Frontal cortex (tissue), 4 donors: ENCODE measurements around the gene PEDS1. TPM values are rescaled to one million over a fixed set of nuclear protein-coding genes. Genes with fewer than 3 reads are reported as not detected.
"Not testable (repeated sequence)": the region's sequence is repeated elsewhere in the genome, so short reads cannot be mapped to it uniquely, and the experiment has no call there.

ENCODE experiments used
- DNase-seq, 2 donors: peaks; one replicate each; pipeline ENCODE4 v3.0.0; 2012; ENCODE audit warnings: low spot score in 2 of 2
- FAIRE-seq: peaks from 2 replicates; lab custom pipeline; 2012; peaks lifted over from hg19 to GRCh38; lab: Jason Lieb, UNC
- total RNA-seq: library from RNA; depleted of rRNA; stranded (reverse); fragments of >200 nt; gene quantifications from one replicate; pipeline ENCODE4 v1.2.3, GENCODE V29; 2014
- donor health status: control.
- donor health status: control.
- donor health status: control.

Gene PEDS1
- total RNA-seq: 9.4 TPM

GRCh38 chr20:50153500-50154377, at the start of gene PEDS1:
Gene PEDS1 (minus strand): TSS chr20:50153723. CDS start chr20:50153637, 86 bp downstream.
- no peak for FAIRE-seq
- peak; percentile 99 for DNase-seq

GRCh38 chr20:50202677-50203076, 49.2 kb upstream of the PEDS1 start:
- DNase-seq: no peak
- no peak for FAIRE-seq

DNA sequence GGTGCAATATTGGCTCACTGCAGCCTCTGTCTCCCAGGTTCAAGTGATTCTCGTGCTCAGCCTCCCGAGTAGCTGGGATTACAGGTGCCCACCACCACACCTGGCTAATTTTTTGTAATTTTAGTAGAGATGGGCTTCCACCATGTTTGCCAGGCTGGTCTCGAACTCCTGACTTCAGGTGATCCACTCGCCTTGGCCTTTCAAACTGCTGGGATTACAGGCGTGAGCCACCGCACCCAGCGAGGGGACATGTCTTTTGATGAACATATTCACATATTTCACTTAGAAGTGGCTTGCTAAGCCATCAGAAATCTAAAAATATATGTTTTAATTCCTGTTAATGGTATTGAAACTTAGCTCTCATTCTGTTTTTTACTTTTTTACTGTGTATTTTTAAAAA, 48.2 kb upstream of the PEDS1 start:
- not testable (repeated sequence) for FAIRE-seq, DNase-seq

GRCh38 chr20:50200482-50201104, 47.1 kb upstream of the PEDS1 start:
- DNase-seq: no peak
- FAIRE-seq: no peak

GRCh38 chr20:50199703-50200102, 46.2 kb upstream of the PEDS1 start:
- no peak for FAIRE-seq
- DNase-seq: no peak

- FAIRE-seq (no peak), DNase-seq (no peak)
Measured at GRCh38 chr20:50198716-50199115, 45.2 kb upstream of the PEDS1 start.

DNA sequence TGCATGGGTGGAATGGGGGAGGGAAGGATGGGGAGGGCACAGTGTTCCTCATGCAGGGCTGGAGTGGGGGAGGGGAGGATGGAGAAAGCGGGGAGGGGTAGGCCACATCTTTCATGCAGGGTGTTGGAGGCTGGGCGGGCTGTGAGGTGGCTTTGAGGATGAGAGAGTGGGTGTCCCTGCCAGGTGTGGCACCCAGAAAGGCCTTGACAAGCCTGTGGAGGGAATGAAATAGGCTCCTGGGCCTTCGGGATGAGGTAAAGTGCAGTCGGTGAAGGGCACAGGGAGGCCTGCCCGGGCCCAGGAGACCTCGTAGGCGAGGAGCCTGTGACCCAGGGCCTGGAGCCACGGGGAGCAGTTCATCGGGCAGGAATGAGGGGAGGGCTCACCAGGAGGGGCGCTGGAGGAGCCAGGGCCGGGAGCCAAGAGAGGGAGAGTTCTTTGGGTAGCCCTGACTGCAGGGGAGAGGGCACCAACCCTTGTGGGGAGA, 44.7 kb upstream of the PEDS1 start:
- FAIRE-seq (no peak), DNase-seq (no peak)

- DNase-seq (no peak), FAIRE-seq (no peak)
Measured at GRCh38 chr20:50197463-50198179, 44.1 kb upstream of the PEDS1 start.

- FAIRE-seq (no peak), DNase-seq (no peak)
Measured at GRCh38 chr20:50196896-50197295, 43.4 kb upstream of the PEDS1 start.

DNA sequence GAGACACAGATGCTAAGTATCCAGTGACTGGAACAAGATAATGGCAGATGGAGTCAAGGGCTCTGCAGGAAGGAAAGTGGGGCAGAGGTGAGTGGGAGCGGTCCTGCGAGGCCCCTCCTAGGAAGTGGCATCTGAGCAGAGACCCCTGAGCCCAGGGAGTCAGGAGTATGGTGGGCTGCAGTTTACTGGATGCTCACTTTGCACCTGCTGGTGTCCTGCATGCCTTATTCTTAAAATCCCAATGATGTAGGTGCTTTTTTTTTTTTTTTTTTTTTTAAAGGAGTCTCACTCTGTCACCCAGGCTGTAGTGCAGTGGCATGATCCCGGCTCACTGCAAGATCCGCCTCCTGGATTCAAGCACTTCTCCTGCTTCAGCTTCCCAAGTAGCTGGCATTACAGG, 42.7 kb upstream of the PEDS1 start:
- DNase-seq: no peak
- no peak for FAIRE-seq

- no peak for FAIRE-seq
Measured at GRCh38 chr20:50195524-50196120, 42.1 kb upstream of the PEDS1 start.

DNA sequence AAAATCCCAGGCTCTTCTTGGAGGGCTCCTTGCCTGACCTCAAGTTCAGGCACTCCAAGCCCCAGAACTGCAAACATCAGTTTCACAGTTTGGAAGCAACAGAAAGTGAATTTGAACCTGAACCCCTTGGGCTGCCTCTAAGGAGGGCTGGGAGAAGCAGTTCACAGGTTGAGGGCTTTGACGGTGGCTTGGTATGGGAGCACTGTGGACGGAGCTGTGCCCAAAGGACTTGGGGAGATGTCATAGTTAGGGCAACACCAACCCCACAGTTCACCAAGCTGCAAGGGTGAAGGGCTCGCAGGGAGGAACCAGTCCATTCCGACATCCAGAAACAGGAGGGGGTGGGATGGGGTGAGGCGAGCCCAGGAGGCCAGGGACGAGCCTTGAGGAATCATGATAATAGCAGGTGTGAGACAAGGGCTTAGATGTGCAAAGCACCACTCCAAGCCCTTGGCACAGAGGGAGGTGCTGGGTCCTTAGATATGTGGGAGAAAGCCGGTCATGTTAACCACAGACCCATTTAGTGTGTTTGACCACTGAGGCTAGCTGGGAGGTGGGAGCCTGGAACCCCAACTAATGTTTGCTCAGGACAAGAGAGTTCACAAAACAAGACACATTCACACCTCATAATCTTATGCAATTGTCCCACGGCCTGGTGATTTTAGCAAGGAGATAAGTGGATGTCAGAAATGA, 41.5 kb upstream of the PEDS1 start:
- FAIRE-seq (no peak), DNase-seq (no peak)

More at GRCh38 chr20:50195524-50196120, 42.1 kb upstream of the PEDS1 start:
- DNase-seq: no peak

DNA sequence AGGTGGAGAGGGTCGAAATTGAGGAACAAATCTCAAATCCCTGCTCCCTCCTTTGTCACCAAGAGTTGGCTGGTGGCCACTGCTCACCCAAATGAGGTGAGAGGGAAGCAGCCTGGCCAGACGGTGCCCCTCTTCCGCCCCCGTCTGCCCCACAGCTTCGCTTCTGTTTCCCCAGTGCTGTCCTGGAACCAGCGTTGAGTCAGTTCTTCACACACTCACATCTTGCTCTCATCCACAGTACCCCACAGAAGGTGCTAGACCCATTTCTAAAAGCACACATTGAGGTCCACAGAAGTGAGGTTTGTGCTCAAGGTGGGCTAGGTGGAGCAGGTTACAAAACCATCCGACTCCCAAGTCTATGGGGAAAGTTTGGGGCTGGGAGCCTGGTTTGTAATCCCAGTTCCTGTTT, 40.9 kb upstream of the PEDS1 start:
- DNase-seq (no peak), FAIRE-seq (no peak)

- no peak for FAIRE-seq
Measured at GRCh38 chr20:50193836-50194421, 40.4 kb upstream of the PEDS1 start.

DNA sequence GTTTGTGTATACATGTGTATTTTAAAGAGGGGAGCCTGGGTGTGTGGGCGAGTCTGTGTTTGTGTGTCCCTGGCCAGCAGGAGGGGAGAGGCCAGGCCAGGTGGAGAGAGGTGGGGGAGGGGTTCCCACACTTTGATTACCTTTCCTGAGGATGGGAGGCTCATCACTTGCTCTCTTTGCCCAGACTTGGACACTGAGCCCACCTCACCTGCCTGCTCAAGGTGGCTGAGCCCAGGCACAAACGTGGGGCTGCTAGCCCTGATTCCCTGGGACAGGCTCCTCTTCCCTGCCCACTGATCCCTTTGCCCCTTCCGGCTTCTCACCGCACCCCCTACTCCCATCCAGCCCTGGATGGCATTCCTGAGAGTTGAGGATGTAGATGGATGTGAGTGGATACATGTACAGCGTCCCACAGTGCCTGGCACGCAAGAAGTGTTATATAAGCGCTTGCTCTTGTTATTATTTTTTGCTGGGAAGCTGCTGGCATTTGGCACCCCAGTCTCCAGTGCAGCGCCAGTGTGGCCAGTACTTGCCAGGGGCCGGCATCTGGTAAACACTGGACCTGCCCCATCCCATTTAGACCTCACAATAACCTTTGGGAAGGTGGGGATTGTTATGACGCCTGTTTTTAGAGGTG, 39.8 kb upstream of the PEDS1 start:
- FAIRE-seq: no peak
- DNase-seq: peak in 1 of 2 donors; percentile 34

More at GRCh38 chr20:50193836-50194421, 40.4 kb upstream of the PEDS1 start:
- peak in 1 of 2 donors; percentile 39 for DNase-seq

DNA sequence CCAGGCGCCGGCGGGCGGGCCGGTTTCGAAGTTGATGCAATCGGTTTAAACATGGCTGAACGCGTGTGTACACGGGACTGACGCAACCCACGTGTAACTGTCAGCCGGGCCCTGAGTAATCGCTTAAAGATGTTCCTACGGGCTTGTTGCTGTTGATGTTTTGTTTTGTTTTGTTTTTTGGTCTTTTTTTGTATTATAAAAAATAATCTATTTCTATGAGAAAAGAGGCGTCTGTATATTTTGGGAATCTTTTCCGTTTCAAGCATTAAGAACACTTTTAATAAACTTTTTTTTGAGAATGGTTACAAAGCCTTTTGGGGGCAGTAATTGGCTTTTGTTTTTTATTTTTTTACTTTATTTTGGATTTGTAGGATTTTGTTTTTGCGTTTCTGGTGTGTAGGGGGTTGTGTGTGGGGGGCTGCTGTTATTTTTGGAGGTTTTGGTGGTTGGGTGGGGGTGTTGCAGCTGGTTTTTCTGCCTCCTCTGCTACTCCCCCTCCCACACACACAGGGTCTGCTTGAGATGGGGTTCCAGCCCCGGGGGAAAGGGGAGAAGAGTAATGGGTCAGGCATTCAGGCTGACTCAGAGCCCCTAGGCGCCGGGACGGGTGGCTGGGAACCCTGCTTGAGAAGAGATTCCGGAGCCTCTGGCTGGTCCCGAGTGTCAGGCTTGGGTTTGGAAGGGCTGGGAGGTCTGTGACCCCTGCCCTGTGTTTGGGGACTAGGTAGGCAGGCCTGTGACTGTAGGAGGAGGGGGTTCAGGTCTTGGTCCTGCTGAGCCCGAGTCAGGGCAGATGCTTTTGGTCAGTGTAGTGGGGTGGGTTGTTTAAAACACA, 39.1 kb upstream of the PEDS1 start:
- peak; percentile 61 to 65 for DNase-seq
- no peak for FAIRE-seq

DNA sequence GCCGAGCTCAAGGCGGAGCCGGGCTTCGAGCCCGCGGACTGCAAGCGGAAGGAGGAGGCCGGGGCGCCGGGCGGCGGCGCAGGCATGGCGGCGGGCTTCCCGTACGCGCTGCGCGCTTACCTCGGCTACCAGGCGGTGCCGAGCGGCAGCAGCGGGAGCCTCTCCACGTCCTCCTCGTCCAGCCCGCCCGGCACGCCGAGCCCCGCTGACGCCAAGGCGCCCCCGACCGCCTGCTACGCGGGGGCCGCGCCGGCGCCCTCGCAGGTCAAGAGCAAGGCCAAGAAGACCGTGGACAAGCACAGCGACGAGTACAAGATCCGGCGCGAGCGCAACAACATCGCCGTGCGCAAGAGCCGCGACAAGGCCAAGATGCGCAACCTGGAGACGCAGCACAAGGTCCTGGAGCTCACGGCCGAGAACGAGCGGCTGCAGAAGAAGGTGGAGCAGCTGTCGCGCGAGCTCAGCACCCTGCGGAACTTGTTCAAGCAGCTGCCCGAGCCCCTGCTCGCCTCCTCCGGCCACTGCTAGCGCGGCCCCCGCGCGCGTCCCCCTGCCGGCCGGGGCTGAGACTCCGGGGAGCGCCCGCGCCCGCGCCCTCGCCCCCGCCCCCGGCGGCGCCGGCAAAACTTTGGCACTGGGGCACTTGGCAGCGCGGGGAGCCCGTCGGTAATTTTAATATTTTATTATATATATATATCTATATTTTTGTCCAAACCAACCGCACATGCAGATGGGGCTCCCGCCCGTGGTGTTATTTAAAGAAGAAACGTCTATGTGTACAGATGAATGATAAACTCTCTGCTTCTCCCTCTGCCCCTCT, 38.2 kb upstream of the PEDS1 start:
- no peak for DNase-seq
- no peak for FAIRE-seq
